Endothelial cell of umbilical vein (primary cell): Measurements from ENCODE around the gene C19orf73. TPM values are rescaled to one million over a fixed set of nuclear protein-coding genes. Genes with fewer than 3 reads are reported as not detected.

ENCODE experiments used
- BruUV-seq: library from RNA; stranded (reverse); fragments of 400-500 nt; replicated peaks from 2 replicates; lab custom pipeline; 2021; lab: Mats Ljungman, UMichigan
- CTCF ChIA-PET: fragments of 300-600, 350-600 bp; sonication (Branson Sonifier 250); formaldehyde crosslinking; loops from one replicate; lab custom pipeline; 2021; ENCODE audit warnings: antibody characterized with exemption, inconsistent platforms; lab: Charles Lee
- POLR2A ChIA-PET: fragments of 300-600, 350-600 bp; sonication (Branson Sonifier 250); formaldehyde crosslinking; loops from one replicate; lab custom pipeline; 2021; ENCODE audit warnings: antibody characterized with exemption, inconsistent platforms; lab: Charles Lee
- DNase-seq: peaks from one replicate; pipeline ENCODE4 v3.0.0-alpha.2; 2011; ENCODE audit warnings: low read depth, low spot score
- FAIRE-seq: peaks from 2 replicates; lab custom pipeline; 2011; peaks lifted over from hg19 to GRCh38; lab: Jason Lieb, UNC
- H2AFZ ChIP-seq: 2 replicates; pipeline ENCODE4 v1.6.0; 2012; ENCODE audit warnings: low read depth, low read length, control low read depth, inconsistent platforms
- H3K27ac ChIP-seq: 2 replicates; pipeline ENCODE4 v1.5.1; 2011; ENCODE audit warnings: low read depth, mild to moderate bottlenecking, control low read depth, low read length, moderate library complexity; ENCODE audit not compliant: insufficient read depth
- H3K27me3 ChIP-seq, 2 experiments: 2 replicates each; pipeline versions ENCODE4 v1.6.0 to v1.6.1; 2011; ENCODE audit warnings: low read length in 2 of 2, mixed read lengths in 1 of 2; ENCODE audit not compliant: control insufficient read depth in 2 of 2, insufficient read depth in 2 of 2
- H3K36me3 ChIP-seq, 2 experiments: 2 replicates in 1 of 2; 3 replicates in 1 of 2; pipeline ENCODE4 v1.5.1; 2011; ENCODE audit warnings: low read length in 2 of 2, mild to moderate bottlenecking in 1 of 2, moderate library complexity in 1 of 2; ENCODE audit not compliant: control insufficient read depth in 2 of 2, insufficient read depth in 2 of 2; ENCODE audit errors: extremely low read depth in 1 of 2
- H3K4me1 ChIP-seq: 3 replicates; pipeline ENCODE4 v1.5.1; 2011; ENCODE audit warnings: mild to moderate bottlenecking, low read length; ENCODE audit not compliant: control insufficient read depth, insufficient read depth; ENCODE audit errors: extremely low read depth
- H3K4me2 ChIP-seq: 2 replicates; pipeline ENCODE4 v1.6.1; 2011; ENCODE audit warnings: low read length, control low read depth, mixed read lengths; ENCODE audit not compliant: insufficient read depth
- H3K4me3 ChIP-seq, 3 experiments: fragments of 200-600 bp in 1 of 3; sonication (generic), shearing (Covaris generic) in 1 of 3; replicated peaks in 1 of 3; 2 replicates each; pipeline ENCODE4 v1.5.1; 2011 to 2016; ENCODE audit warnings: control low read depth in 3 of 3, low read length in 3 of 3, mild to moderate bottlenecking in 2 of 3, inconsistent platforms in 1 of 3, low read depth in 1 of 3, moderate library complexity in 1 of 3; ENCODE audit not compliant: insufficient read depth in 1 of 3
- H3K79me2 ChIP-seq: 2 replicates; pipeline ENCODE4 v1.6.0; 2012; ENCODE audit warnings: low read length, inconsistent platforms; ENCODE audit not compliant: control insufficient read depth, insufficient read depth
- H3K9ac ChIP-seq: replicated peaks from 2 replicates; pipeline ENCODE3; 2011; ENCODE audit warnings: low read length, control low read depth; ENCODE audit not compliant: insufficient read depth; ENCODE audit errors: extremely low read depth
- H3K9me1 ChIP-seq: replicated peaks from 3 replicates; pipeline ENCODE4 v1.6.0; 2011; ENCODE audit warnings: mild to moderate bottlenecking, low read length; ENCODE audit not compliant: control insufficient read depth, insufficient read depth; ENCODE audit errors: extremely low read depth
- H3K9me3 ChIP-seq: replicated peaks from 2 replicates; pipeline ENCODE4 v1.5.1; 2012; ENCODE audit warnings: low read length, inconsistent platforms; ENCODE audit not compliant: control insufficient read depth, insufficient read depth
- H4K20me1 ChIP-seq: replicated peaks from 2 replicates; pipeline ENCODE3; 2011; ENCODE audit warnings: mild to moderate bottlenecking, low read length; ENCODE audit not compliant: control insufficient read depth, insufficient read depth; ENCODE audit errors: extremely low read depth
- CTCF ChIP-seq, 2 donors: IDR thresholded peaks; 1 replicate in 1 of 2; 2 replicates in 1 of 2; pipeline ENCODE4 v1.5.1; 2011; ENCODE audit warnings: low read length in 2 of 2, mild to moderate bottlenecking in 2 of 2, moderate library complexity in 2 of 2, control low read depth in 1 of 2, inconsistent platforms in 1 of 2, low read depth in 1 of 2; ENCODE audit not compliant: insufficient read depth in 1 of 2; ENCODE audit errors: extremely low read depth in 1 of 2
- EZH2 ChIP-seq: IDR thresholded peaks from 2 replicates; pipeline ENCODE4 v1.6.1; 2012; ENCODE audit warnings: borderline replicate concordance, low read depth, mild to moderate bottlenecking, moderate library complexity, low read length, inconsistent platforms; ENCODE audit not compliant: severe bottlenecking
- FOS ChIP-seq: IDR thresholded peaks from 2 replicates; pipeline ENCODE4 v1.6.1; 2011; ENCODE audit warnings: mild to moderate bottlenecking, low read length, moderate library complexity, borderline replicate concordance; ENCODE audit not compliant: insufficient read depth
- GATA2 ChIP-seq: IDR thresholded peaks from 2 replicates; pipeline ENCODE4 v1.7.0; 2011; ENCODE audit warnings: low read depth, mild to moderate bottlenecking, moderate library complexity, mixed read lengths, low read length; ENCODE audit not compliant: insufficient read length, insufficient read depth
- JUN ChIP-seq: IDR thresholded peaks from 2 replicates; pipeline ENCODE4 v1.6.1; 2011; ENCODE audit warnings: borderline replicate concordance, low read depth; ENCODE audit not compliant: insufficient read length, insufficient read depth
- MAX ChIP-seq: IDR thresholded peaks from 2 replicates; pipeline ENCODE4 v1.6.1; 2011; ENCODE audit not compliant: insufficient read depth, insufficient read length
- MYC ChIP-seq: IDR thresholded peaks from one replicate; pipeline ENCODE4 v1.6.1; 2011; ENCODE audit warnings: mild to moderate bottlenecking, low read depth, low read length
- POLR2A ChIP-seq: IDR thresholded peaks from 2 replicates; pipeline ENCODE4 v1.6.1; 2012; ENCODE audit warnings: low read depth, mild to moderate bottlenecking, control low read depth, low read length
- POLR2AphosphoS5 ChIP-seq: IDR thresholded peaks from 2 replicates; pipeline ENCODE4 v1.6.1; 2012; ENCODE audit warnings: low read depth, mild to moderate bottlenecking, control low read depth, low read length, moderate library complexity; ENCODE audit not compliant: insufficient read depth
- dilution Hi-C: fragments of 300-500 bp; cut with MboI; formaldehyde crosslinking; loops from one replicate; pipeline ENCODE4 v1.15.0; 2019; ENCODE audit warnings: low sequenced_read_pairs; ENCODE audit not compliant: extremely low pct_ligation_motif_present
- intact Hi-C: fragments of 100-400 bp; cut with micrococcal nuclease; formaldehyde crosslinking; loops from one replicate; pipeline ENCODE4 v1.10.0; 2022
- polyA plus RNA-seq, 4 experiments: library from polyadenylated mRNA; depleted of rRNA in 3 of 4; stranded (reverse) in 3 of 4; unstranded in 1 of 4; fragments of >200 nt; gene quantifications; 2 replicates each; pipeline versions ENCODE4 v1.2.1 to v1.2.3, GENCODE V29; 2011 to 2012; ENCODE audit warnings: missing spikeins in 1 of 4
- total RNA-seq: library from RNA; stranded (reverse); gene quantifications from 2 replicates; pipeline ENCODE4 v1.2.3, GENCODE V29; 2021

C19orf73 gene
- total and polyA plus RNA-seq, 2 donors (not counting 3 experiments of a cell fraction or from before 2014, with no cell fraction given): 1.8 TPM; not detected in 1

GRCh38 chr19:49098795-49099194 is 20.1 kb downstream of the C19orf73 start:
- intact Hi-C loops (loop anchor here (1.0 kb wide), 1 partner anchor 47 kb away; no protein-coding TSS in a partner anchor), dilution Hi-C loops (no loop called here)
- no peak for FAIRE-seq
- Histone ChIP-seq H2AFZ (no peak overlapping the region), H3K79me2 (peaks cover 32% of the 10 kb centered on the region), H3K9me1 (no peaks in the 10 kb centered on the region), H3K9me3 (no peaks in the 10 kb centered on the region), H3K4me3 (no peak overlapping the region), H3K9ac (no peak overlapping the region), H3K36me3 (peaks cover 33 to 55% of the 10 kb centered on the region in 2 experiments), H4K20me1 (peaks cover 3% of the 10 kb centered on the region), H3K4me2 (no peak overlapping the region), H3K27me3 (no peaks in the 10 kb centered on the region), H3K27ac (no peak overlapping the region), H3K4me1 (no peaks in the 10 kb centered on the region)
- BruUV-seq: no TSS peak
- ChIA-PET POLR2A (no interaction called here), CTCF (interaction anchor here (1.4 to 6.9 kb wide), 14 partner anchors 7 to 126 kb away, joined by 6 to 164 read pairs (median 20); partner anchors contain the start of genes LIN7B and PPFIA3)
- no peak for TF ChIP-seq JUN
- TF ChIP-seq POLR2AphosphoS5: no peak
- TF ChIP-seq POLR2A: no peak
- TF ChIP-seq CTCF (IDR thresholded peaks at IDR 0.05; ENCODE audit: extremely low read depth in 1 of 2, insufficient read depth in 1 of 2, low read depth in 1 of 2, low read length in 2 of 2): no peak
- TF ChIP-seq EZH2: no peak
- TF ChIP-seq MAX: no peak
- TF ChIP-seq GATA2: no peak
- TF ChIP-seq MYC: no peak
- TF ChIP-seq FOS: no peak
- no peak for DNase-seq
